Upper lobe of left lung (tissue), 4 donors: ENCODE measurements around the gene FGF10.

Source experiments
- EP300 ChIP-seq, 4 donors: sonication (generic); formaldehyde crosslinking; IDR thresholded peaks; one replicate each; pipeline ENCODE4 v1.5.1; 2017; ENCODE audit warnings: antibody characterized with exemption in 4 of 4, control low read depth in 2 of 4
- TF ChIP-seq, protein P1 (sequence below), 6 experiments: fragments of 450-650 bp in 4 of 6; fragments of 200-600 bp in 2 of 6; sonication (generic) in 2 of 6; IDR thresholded peaks; one replicate each; pipeline ENCODE4 v1.5.1; 2016 to 2019; ENCODE audit warnings: antibody characterized with exemption in 6 of 6

DNA sequence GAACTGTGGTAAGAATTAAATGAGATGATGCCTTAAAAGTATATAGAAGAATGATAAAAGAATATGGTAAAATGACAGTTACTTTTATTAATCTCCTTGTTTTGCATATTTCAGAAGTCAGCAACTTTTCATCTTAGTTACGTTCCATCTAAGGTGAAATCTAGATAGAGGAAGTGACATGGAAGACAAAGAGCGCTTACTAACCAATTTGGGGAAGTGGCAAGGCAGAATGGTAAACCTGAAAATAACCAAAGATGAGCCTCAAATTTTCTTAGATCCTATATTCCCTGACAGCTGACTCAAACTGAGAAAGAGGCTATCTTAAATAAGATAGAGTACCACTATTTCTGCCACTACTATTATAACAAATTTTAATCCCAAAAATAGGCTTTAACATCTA, 52.5 kb downstream of the FGF10 start:
- TF ChIP-seq, protein P1, sequence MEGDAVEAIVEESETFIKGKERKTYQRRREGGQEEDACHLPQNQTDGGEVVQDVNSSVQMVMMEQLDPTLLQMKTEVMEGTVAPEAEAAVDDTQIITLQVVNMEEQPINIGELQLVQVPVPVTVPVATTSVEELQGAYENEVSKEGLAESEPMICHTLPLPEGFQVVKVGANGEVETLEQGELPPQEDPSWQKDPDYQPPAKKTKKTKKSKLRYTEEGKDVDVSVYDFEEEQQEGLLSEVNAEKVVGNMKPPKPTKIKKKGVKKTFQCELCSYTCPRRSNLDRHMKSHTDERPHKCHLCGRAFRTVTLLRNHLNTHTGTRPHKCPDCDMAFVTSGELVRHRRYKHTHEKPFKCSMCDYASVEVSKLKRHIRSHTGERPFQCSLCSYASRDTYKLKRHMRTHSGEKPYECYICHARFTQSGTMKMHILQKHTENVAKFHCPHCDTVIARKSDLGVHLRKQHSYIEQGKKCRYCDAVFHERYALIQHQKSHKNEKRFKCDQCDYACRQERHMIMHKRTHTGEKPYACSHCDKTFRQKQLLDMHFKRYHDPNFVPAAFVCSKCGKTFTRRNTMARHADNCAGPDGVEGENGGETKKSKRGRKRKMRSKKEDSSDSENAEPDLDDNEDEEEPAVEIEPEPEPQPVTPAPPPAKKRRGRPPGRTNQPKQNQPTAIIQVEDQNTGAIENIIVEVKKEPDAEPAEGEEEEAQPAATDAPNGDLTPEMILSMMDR (IDR thresholded peaks at IDR 0.05) = no peak
- TF ChIP-seq EP300 (IDR thresholded peaks at IDR 0.05) = no peak
